ENCODE measurements around the gene KIF3B.
"Not testable (repeated sequence)": the region's sequence is repeated elsewhere in the genome, so short reads cannot be mapped to it uniquely, and the experiment has no call there.

Gene KIF3B

DNA sequence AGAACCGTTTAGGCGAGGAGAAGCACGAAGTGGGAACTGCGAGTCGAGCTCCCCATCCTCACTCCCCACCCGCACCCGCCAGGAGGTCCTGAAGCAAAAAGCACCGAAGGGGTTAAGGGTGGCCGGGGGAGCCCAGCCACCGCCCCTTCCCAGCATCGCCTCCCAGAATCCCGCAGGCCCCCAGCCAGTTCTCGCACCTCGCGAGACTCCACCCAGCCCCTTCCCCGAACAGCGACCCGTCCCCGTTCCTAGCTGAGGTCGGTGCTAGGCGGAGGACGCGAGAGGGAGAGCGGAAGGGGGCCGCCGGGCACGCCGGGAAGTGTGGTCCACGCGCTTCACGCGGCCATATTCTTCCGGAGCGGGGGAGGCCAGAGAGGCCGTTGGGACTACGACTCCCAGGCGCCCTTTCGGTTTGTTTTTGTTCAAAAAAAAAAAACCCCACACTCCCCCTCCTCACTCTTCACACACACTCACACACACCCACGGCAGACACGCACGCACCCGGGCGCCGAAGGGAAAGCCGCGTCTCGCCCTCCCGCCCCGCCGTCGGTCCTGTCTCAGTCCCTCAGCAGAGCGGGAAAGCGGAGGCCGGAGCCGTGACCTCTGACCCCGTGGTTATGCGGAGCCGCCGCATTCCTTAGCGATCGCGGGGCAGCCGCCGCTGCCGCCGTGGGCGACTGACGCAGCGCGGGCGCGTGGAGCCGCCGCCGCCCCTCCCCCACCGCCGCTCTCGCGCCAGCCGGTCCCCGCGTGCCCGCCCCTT lies 80.6 kb downstream of the KIF3B start, which contains the start of gene ASXL1:
ASXL1 (plus strand) TSS at position 463 of the 763 bp plus-strand sequence. CDS start 445 bp downstream, outside the sequence.
- peak; percentile 100 for DNase-seq

DNA sequence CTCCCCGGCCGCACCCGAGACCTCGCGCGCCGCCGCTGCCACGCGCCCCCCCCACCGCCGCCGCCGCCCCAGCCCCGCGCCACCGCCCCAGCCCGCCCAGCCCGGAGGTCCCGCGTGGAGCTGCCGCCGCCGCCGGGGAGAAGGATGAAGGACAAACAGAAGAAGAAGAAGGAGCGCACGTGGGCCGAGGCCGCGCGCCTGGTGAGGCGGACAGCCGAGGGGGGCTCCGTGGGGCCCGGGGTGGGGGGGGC lies 81.1 kb downstream of the KIF3B start:
- DNase-seq: no peak

DNA sequence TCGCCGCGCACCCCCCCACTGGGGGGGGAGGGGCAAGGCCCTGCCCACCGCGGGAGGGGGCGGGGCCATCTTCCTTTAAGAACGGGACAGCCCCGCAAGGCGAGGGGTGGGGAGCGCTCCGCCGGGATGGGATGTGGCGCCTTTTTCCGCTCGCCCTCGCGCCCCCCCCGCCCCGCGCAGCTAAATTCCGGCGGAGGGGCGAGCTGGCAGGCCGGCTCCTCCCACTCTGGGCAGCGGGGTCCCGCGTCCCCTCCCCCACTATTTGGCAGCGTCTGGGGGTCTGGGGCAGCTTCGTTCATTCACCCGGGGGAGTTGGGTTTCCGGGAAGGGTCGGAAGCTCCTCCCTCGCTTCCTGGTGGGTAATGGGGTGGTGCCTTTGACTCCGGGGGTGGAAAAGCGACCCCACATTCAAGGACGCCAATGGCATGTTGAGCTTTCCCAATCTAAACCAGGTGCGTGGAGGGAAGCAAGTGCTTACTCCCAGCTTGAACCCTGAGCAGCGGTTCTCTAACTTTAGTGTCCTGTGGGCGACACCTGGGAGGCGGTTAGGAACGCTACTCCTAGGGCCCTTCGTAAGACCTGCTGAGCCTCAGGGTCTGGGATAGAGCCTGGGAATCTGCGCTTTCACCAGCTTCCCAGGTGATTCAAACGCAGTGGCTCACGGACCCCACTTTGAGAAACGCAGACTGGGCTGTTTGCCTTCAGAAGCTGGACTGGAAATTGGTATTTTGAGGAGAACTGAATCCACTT lies 81.6 kb downstream of the KIF3B start:
- peak; percentile 77 for DNase-seq

DNA sequence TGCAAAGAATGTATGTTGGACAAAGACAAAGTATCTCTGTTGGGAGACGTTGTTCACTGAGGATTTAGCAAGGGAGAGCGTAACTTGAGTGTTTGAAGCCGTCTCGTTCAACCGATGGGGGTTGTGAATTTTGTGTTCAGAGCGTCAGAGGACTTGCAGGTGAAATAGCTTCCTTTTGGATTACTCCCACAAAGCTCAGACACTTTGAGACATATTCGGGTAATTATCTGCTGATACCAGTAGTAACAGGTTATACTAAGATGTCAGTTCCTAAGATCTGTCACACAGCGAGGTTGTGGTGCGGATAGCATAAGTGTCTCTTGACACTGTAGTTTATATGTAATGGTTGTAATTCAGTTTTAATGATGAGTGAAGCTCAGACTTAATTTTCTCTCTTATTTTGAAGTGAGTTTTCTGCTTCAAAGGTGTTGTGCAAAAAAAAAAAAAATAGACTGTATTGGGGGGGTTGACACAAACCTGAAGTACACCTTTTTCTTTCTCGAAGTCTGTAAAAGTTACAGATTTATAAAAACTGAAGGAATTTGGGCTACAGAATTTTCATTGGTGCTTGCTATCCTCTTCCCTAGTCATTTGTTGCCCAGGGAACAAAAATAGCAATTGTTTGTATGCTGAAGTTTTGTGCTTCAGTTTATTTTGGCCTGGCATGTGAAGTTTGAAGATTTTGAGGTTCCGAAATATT lies 82.3 kb downstream of the KIF3B start:
- no peak for DNase-seq

DNA sequence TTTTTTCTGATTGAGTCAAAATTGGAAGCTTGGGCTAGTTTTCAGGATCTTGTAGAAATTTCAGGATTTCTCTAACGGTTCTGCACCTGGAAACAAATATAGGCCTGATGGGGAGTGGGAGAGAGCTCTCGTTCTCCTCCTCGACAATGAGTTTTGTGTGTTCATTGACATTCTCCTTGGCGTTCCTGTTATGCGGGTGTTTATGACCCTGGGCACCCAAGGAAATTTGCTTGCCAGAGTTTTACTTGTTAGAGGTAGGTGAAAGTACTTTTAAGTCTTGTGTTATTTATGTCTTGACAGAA lies 82.8 kb downstream of the KIF3B start:
- DNase-seq: no peak

DNA sequence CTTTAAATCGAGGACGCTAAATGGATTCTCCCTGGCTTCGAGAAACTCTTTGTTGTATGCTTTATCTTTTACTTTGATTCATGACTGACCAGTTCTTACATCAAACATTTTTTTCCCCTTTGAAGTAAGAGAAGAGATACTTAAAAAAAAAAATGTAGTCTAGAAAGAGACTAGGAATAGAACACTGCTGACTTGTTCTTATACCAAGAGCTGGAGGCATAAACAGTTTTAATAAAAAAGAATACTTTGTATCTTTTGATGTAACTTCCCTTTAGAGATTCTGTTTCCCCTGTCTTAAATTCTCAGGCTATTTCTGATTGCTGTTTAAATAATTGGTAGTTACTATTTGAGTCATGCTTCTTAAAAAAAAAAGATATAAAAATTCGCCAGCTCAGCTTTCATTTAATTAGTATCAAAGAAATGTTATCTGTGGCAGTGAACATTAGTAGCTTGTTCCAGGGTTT lies 85.5 kb downstream of the KIF3B start:
- no peak for DNase-seq

DNA sequence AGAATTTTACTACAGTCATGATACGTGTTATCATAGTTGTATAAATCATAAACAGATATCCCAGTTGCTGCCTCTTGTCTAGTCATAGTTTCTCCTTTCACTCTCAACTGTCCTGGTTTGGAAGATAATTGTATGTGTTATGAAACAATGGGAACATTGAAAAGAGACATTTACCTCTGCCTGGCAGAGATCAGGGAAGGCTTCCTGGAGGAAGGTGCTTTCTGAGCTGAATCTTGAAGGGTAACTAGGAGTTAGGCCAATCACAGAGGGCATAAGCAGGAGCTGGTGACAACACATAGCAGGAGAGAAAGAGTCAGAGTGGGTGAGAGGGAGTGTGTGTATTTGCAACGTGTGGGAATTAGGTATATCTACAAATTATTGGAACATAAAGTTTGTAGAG lies 86.0 kb downstream of the KIF3B start:
- DNase-seq: no peak

GRCh38 chr20:32364554-32365208 lies 87.2 kb downstream of the KIF3B start:
- no peak for DNase-seq

DNA sequence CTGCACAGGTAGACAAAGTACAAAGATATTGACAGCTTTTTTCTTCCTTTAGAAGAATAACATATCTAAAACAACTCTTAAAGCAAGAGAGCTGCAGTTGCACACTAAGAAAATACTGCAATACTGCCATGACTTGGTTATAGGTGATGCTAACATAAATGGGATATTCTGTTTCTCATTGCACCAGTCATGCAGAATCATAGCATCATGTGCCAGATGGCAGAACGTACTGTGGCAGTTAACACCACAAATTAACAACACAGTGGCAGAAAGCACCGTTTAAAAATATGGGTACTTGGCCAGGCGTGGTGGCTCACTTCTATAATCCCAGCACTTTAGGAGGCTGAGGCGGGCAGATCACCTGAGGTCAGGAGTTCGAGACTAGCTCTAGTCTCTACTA lies 88.1 kb downstream of the KIF3B start:
- no peak for DNase-seq

DNA sequence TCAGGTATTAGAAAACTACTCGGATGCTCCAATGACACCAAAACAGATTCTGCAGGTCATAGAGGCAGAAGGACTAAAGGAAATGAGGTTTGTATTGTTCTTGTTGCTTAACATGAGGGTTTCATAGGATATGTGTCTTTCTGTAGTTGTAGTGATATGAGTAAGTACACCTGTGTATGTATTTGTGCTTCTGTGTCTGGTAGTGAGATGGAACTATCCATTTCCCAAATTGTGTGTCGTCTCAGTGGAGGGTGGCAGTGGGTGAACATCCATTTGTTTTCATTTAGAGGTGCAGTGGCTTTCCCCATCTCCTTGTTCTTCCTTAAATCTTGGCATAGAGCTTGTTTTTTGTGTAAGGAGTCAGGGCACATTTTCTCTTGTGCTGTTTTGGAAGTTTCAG lies 88.9 kb downstream of the KIF3B start:
- DNase-seq: no peak

GRCh38 chr20:32368323-32368722 lies 90.9 kb downstream of the KIF3B start:
- no peak for DNase-seq

- DNase-seq: no peak
Observed at GRCh38 chr20:32368925-32369324, 91.5 kb downstream of the KIF3B start.

GRCh38 chr20:32370897-32371296 lies 93.4 kb downstream of the KIF3B start:
- DNase-seq: no peak

- DNase-seq: no peak
Observed at GRCh38 chr20:32378461-32378860, 101.0 kb downstream of the KIF3B start.

GRCh38 chr20:32380037-32380436 lies 102.6 kb downstream of the KIF3B start:
- not testable (repeated sequence) for DNase-seq

GRCh38 chr20:32380745-32381144 lies 103.3 kb downstream of the KIF3B start:
- no peak for DNase-seq

GRCh38 chr20:32382102-32382950 lies 104.9 kb downstream of the KIF3B start:
- DNase-seq: no peak

DNA sequence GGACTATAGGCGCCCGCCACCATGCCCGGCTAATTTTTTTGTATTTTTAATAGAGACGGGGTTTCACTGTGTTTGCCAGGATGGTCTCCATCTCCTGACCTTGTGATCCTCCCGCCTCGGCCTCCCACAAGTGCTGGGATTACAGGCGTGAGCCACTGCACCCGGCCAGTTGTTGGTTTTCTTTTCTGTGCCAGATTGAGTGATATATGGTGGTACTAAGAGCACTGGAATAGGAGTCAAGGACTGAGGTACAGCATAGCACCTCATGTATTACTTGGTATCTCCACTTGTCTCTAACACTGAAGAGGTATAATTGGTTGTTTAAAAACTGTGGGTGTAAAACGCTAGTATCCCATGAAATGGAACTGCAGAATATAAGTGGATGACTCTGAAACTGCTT lies 106.0 kb downstream of the KIF3B start:
- DNase-seq: not testable (repeated sequence)

Data from NCI-H146 (cell line).